Panc1 (cell line): Measurements from ENCODE around the gene GPRC5D.

Experiments used
- TF ChIP-seq, protein P1 (sequence below), 2 experiments: IDR thresholded peaks; 2 replicates each; pipeline ENCODE4 v1.6.1; 2011 to 2012; ENCODE audit warnings: low read depth in 2 of 2, control low read depth in 1 of 2, low read length in 1 of 2, mild to moderate bottlenecking in 1 of 2, moderate library complexity in 1 of 2; ENCODE audit not compliant: insufficient read depth in 1 of 2
- TF ChIP-seq, protein P2 (sequence below): fragments of 450-650 bp; IDR thresholded peaks from 2 replicates; pipeline ENCODE4 v1.5.1; 2017; ENCODE audit warnings: mild to moderate bottlenecking

GRCh38 chr12:12976366-12976765 lies 24.4 kb upstream of the GPRC5D start:
- TF ChIP-seq, protein P1, sequence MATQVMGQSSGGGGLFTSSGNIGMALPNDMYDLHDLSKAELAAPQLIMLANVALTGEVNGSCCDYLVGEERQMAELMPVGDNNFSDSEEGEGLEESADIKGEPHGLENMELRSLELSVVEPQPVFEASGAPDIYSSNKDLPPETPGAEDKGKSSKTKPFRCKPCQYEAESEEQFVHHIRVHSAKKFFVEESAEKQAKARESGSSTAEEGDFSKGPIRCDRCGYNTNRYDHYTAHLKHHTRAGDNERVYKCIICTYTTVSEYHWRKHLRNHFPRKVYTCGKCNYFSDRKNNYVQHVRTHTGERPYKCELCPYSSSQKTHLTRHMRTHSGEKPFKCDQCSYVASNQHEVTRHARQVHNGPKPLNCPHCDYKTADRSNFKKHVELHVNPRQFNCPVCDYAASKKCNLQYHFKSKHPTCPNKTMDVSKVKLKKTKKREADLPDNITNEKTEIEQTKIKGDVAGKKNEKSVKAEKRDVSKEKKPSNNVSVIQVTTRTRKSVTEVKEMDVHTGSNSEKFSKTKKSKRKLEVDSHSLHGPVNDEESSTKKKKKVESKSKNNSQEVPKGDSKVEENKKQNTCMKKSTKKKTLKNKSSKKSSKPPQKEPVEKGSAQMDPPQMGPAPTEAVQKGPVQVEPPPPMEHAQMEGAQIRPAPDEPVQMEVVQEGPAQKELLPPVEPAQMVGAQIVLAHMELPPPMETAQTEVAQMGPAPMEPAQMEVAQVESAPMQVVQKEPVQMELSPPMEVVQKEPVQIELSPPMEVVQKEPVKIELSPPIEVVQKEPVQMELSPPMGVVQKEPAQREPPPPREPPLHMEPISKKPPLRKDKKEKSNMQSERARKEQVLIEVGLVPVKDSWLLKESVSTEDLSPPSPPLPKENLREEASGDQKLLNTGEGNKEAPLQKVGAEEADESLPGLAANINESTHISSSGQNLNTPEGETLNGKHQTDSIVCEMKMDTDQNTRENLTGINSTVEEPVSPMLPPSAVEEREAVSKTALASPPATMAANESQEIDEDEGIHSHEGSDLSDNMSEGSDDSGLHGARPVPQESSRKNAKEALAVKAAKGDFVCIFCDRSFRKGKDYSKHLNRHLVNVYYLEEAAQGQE (IDR thresholded peaks at IDR 0.05; ENCODE audit: insufficient read depth in 1 of 2, low read depth in 2 of 2, low read length in 1 of 2): no peak
- TF ChIP-seq, protein P2, sequence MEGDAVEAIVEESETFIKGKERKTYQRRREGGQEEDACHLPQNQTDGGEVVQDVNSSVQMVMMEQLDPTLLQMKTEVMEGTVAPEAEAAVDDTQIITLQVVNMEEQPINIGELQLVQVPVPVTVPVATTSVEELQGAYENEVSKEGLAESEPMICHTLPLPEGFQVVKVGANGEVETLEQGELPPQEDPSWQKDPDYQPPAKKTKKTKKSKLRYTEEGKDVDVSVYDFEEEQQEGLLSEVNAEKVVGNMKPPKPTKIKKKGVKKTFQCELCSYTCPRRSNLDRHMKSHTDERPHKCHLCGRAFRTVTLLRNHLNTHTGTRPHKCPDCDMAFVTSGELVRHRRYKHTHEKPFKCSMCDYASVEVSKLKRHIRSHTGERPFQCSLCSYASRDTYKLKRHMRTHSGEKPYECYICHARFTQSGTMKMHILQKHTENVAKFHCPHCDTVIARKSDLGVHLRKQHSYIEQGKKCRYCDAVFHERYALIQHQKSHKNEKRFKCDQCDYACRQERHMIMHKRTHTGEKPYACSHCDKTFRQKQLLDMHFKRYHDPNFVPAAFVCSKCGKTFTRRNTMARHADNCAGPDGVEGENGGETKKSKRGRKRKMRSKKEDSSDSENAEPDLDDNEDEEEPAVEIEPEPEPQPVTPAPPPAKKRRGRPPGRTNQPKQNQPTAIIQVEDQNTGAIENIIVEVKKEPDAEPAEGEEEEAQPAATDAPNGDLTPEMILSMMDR: no peak
